ENCODE data around the gene PRKN.

- TF ChIP-seq, protein P1, sequence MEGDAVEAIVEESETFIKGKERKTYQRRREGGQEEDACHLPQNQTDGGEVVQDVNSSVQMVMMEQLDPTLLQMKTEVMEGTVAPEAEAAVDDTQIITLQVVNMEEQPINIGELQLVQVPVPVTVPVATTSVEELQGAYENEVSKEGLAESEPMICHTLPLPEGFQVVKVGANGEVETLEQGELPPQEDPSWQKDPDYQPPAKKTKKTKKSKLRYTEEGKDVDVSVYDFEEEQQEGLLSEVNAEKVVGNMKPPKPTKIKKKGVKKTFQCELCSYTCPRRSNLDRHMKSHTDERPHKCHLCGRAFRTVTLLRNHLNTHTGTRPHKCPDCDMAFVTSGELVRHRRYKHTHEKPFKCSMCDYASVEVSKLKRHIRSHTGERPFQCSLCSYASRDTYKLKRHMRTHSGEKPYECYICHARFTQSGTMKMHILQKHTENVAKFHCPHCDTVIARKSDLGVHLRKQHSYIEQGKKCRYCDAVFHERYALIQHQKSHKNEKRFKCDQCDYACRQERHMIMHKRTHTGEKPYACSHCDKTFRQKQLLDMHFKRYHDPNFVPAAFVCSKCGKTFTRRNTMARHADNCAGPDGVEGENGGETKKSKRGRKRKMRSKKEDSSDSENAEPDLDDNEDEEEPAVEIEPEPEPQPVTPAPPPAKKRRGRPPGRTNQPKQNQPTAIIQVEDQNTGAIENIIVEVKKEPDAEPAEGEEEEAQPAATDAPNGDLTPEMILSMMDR (IDR thresholded peaks at IDR 0.05), result no peak
- no peak for TF ChIP-seq POLR2A (IDR thresholded peaks at IDR 0.05)
Measured at GRCh38 chr6:162325826-162326225, 401.7 kb downstream of the PRKN start.
